ENCODE measurements around the gene MOSPD2. TPM values are rescaled to one million over a fixed set of nuclear protein-coding genes. Genes with fewer than 3 reads are reported as not detected.

MOSPD2 gene
- 10 to 100 TPM in 1 of 3 donors, 1 to 10 TPM in 2; 5.4 to 12.2 (median 8.6) TPM for polyA plus RNA-seq

- Mint-ChIP-seq H3K36me3 (peaks cover 0 to 5% (median 0%) of the 10 kb centered on the region in 3 donors), H3K4me1 (peaks cover 8 to 17% of the 10 kb centered on the region in 2 donors), H3K27me3 (ENCODE audit: low read depth in 3 of 3) (peaks cover 0 to 4% (median 0%) of the 10 kb centered on the region in 3 donors), H3K27ac (peak within 1 kb of the TSS; percentile 82 to 94 (median 89)), H3K9me3 (no peaks in the 10 kb centered on the region), H3K4me3 (peak within 1 kb of the TSS; percentile 85 to 90 (median 87))
- peak; percentile 92 to 95 (median 94) for DNase-seq
These were observed at the start of gene MOSPD2, which contains the start of gene FANCB for GRCh38 chrX:14872851-14873675. MOSPD2 (plus strand) TSS chrX:14873421; CDS start chrX:14873529, 108 bp downstream. FANCB (minus strand) TSS chrX:14873069; CDS start chrX:14865510, 7,559 bp downstream.

- Mint-ChIP-seq H3K4me3 (no peak overlapping the region), H3K27me3 (ENCODE audit: low read depth in 3 of 3) (peaks cover 0 to 4% (median 3%) of the 10 kb centered on the region in 3 donors), H3K27ac (no peak overlapping the region), H3K4me1 (no peaks in the 10 kb centered on the region), H3K36me3 (no peaks in the 10 kb centered on the region), H3K9me3 (no peaks in the 10 kb centered on the region)
- no peak for DNase-seq
These were observed 47.4 kb upstream of the MOSPD2 start for GRCh38 chrX:14825851-14826250.

- Mint-ChIP-seq H3K4me1 (no peaks in the 10 kb centered on the region), H3K27ac (no peak overlapping the region), H3K9me3 (no peaks in the 10 kb centered on the region), H3K36me3 (no peaks in the 10 kb centered on the region), H3K4me3 (no peak overlapping the region), H3K27me3 (ENCODE audit: low read depth in 3 of 3) (peaks cover 0 to 6% (median 3%) of the 10 kb centered on the region in 3 donors)
- no peak for DNase-seq
These were observed 46.9 kb upstream of the MOSPD2 start for GRCh38 chrX:14826319-14826718.

- no peak overlapping the region for H3K27ac Mint-ChIP-seq
- no peaks in the 10 kb centered on the region for H3K9me3 Mint-ChIP-seq
- H3K4me1 Mint-ChIP-seq: no peaks in the 10 kb centered on the region
These were observed 43.6 kb upstream of the MOSPD2 start for GRCh38 chrX:14829643-14830042.

GRCh38 chrX:14832151-14832550 lies 41.1 kb upstream of the MOSPD2 start:
- Mint-ChIP-seq H3K4me3 (no peak overlapping the region), H3K36me3 (peaks cover 0 to 30% (median 0%) of the 10 kb centered on the region in 3 donors), H3K27me3 (ENCODE audit: low read depth in 3 of 3) (peaks cover 0 to 2% (median 0%) of the 10 kb centered on the region in 3 donors), H3K4me1 (no peaks in the 10 kb centered on the region), H3K27ac (no peak overlapping the region), H3K9me3 (no peaks in the 10 kb centered on the region)
- DNase-seq: no peak

More at GRCh38 chrX:14829643-14830042, 43.6 kb upstream of the MOSPD2 start:
- Mint-ChIP-seq H3K36me3 (peaks cover 0 to 16% (median 0%) of the 10 kb centered on the region in 3 donors), H3K4me3 (no peak overlapping the region), H3K27me3 (ENCODE audit: low read depth in 3 of 3) (peaks cover 0 to 4% (median 3%) of the 10 kb centered on the region in 3 donors)
- DNase-seq: no peak

- Mint-ChIP-seq H3K27me3 (ENCODE audit: low read depth in 3 of 3) (peaks cover 0 to 2% (median 0%) of the 10 kb centered on the region in 3 donors), H3K4me3 (no peak overlapping the region), H3K36me3 (peaks cover 0 to 32% (median 0%) of the 10 kb centered on the region in 3 donors), H3K27ac (no peak overlapping the region), H3K9me3 (no peaks in the 10 kb centered on the region), H3K4me1 (no peaks in the 10 kb centered on the region)
- no peak for DNase-seq
These were observed 40.6 kb upstream of the MOSPD2 start for GRCh38 chrX:14832586-14832985.

- peaks cover 0 to 3% (median 0%) of the 10 kb centered on the region in 3 donors for H3K27me3 Mint-ChIP-seq (ENCODE audit: low read depth in 3 of 3)
These were observed 36.1 kb upstream of the MOSPD2 start for GRCh38 chrX:14837155-14837554.

GRCh38 chrX:14843666-14844065 lies 29.6 kb upstream of the MOSPD2 start:
- Mint-ChIP-seq H3K4me3 (no peak overlapping the region), H3K4me1 (no peaks in the 10 kb centered on the region), H3K27ac (no peak overlapping the region), H3K27me3 (ENCODE audit: low read depth in 3 of 3) (no peaks in the 10 kb centered on the region), H3K36me3 (peaks cover 0 to 12% (median 0%) of the 10 kb centered on the region in 3 donors), H3K9me3 (no peaks in the 10 kb centered on the region)
- DNase-seq: no peak

More at GRCh38 chrX:14837155-14837554, 36.1 kb upstream of the MOSPD2 start:
- DNase-seq: no peak
- no peak overlapping the region for H3K27ac Mint-ChIP-seq
- H3K4me1 Mint-ChIP-seq: no peaks in the 10 kb centered on the region
- no peak overlapping the region for H3K4me3 Mint-ChIP-seq
- H3K36me3 Mint-ChIP-seq: peaks cover 0 to 35% (median 0%) of the 10 kb centered on the region in 3 donors
- H3K9me3 Mint-ChIP-seq: no peaks in the 10 kb centered on the region

GRCh38 chrX:14851526-14851925 lies 21.7 kb upstream of the MOSPD2 start:
- H3K4me1 Mint-ChIP-seq: no peaks in the 10 kb centered on the region
- no peaks in the 10 kb centered on the region for H3K27me3 Mint-ChIP-seq (ENCODE audit: low read depth in 3 of 3)
- H3K27ac Mint-ChIP-seq: no peak overlapping the region

GRCh38 chrX:14864631-14865030 lies 8.6 kb upstream of the MOSPD2 start:
- DNase-seq: no peak
- Mint-ChIP-seq H3K36me3 (peaks cover 0 to 11% (median 0%) of the 10 kb centered on the region in 3 donors), H3K4me3 (no peak overlapping the region), H3K9me3 (no peaks in the 10 kb centered on the region), H3K27me3 (ENCODE audit: low read depth in 3 of 3) (no peaks in the 10 kb centered on the region), H3K4me1 (no peaks in the 10 kb centered on the region), H3K27ac (no peak overlapping the region)

More at GRCh38 chrX:14851526-14851925, 21.7 kb upstream of the MOSPD2 start:
- H3K9me3 Mint-ChIP-seq: no peaks in the 10 kb centered on the region
- no peak overlapping the region for H3K4me3 Mint-ChIP-seq
- DNase-seq: no peak
- H3K36me3 Mint-ChIP-seq: peaks cover 0 to 5% (median 2%) of the 10 kb centered on the region in 3 donors

GRCh38 chrX:14865201-14865600 lies 8.0 kb upstream of the MOSPD2 start:
- Mint-ChIP-seq H3K4me3 (no peak overlapping the region), H3K36me3 (peaks cover 0 to 11% (median 0%) of the 10 kb centered on the region in 3 donors), H3K9me3 (no peaks in the 10 kb centered on the region), H3K27ac (no peak overlapping the region), H3K27me3 (ENCODE audit: low read depth in 3 of 3) (no peaks in the 10 kb centered on the region), H3K4me1 (no peaks in the 10 kb centered on the region)
- no peak for DNase-seq

GRCh38 chrX:14871767-14872166 lies 1.5 kb upstream of the MOSPD2 start:
- peaks cover 0 to 4% (median 0%) of the 10 kb centered on the region in 3 donors for H3K27me3 Mint-ChIP-seq (ENCODE audit: low read depth in 3 of 3)
- peak overlapping the region in 3 of 5 donors; percentile 20 to 87 (median 58) for H3K4me3 Mint-ChIP-seq

GRCh38 chrX:14872355-14872754 lies 866 bp upstream of the MOSPD2 start:
- Mint-ChIP-seq H3K27ac (peak overlapping the region in 4 of 6 donors; percentile 30 to 82 (median 52)), H3K4me3 (peak overlapping the region; percentile 85 to 90 (median 87)), H3K4me1 (peaks cover 8 to 14% of the 10 kb centered on the region in 2 donors), H3K27me3 (ENCODE audit: low read depth in 3 of 3) (peaks cover 0 to 4% (median 0%) of the 10 kb centered on the region in 3 donors), H3K36me3 (peaks cover 0 to 8% (median 0%) of the 10 kb centered on the region in 3 donors), H3K9me3 (no peaks in the 10 kb centered on the region)
- no peak for DNase-seq

More at GRCh38 chrX:14871767-14872166, 1.5 kb upstream of the MOSPD2 start:
- H3K36me3 Mint-ChIP-seq: peaks cover 0 to 9% (median 0%) of the 10 kb centered on the region in 3 donors
- peaks cover 5 to 14% of the 10 kb centered on the region in 2 donors for H3K4me1 Mint-ChIP-seq
- no peak overlapping the region for H3K27ac Mint-ChIP-seq
- no peaks in the 10 kb centered on the region for H3K9me3 Mint-ChIP-seq
- no peak for DNase-seq

GRCh38 chrX:14873676-14874049 lies 442 bp downstream of the MOSPD2 start:
- Mint-ChIP-seq H3K27ac (peak overlapping the region; percentile 82 to 94 (median 89)), H3K9me3 (no peaks in the 10 kb centered on the region), H3K4me1 (peaks cover 8 to 20% of the 10 kb centered on the region in 2 donors), H3K4me3 (peak overlapping the region; percentile 85 to 90 (median 87)), H3K36me3 (peaks cover 0 to 5% (median 0%) of the 10 kb centered on the region in 3 donors), H3K27me3 (ENCODE audit: low read depth in 3 of 3) (peaks cover 0 to 4% (median 0%) of the 10 kb centered on the region in 3 donors)
- no peak for DNase-seq
